ENCODE results near the gene ARMS2. TPM values are rescaled to one million over a fixed set of nuclear protein-coding genes. Genes with fewer than 3 reads are reported as not detected.
A peak's percentile ranks its signal among the peaks of the same experiment; 100 is the strongest.

ARMS2 gene
- total RNA-seq, 2 donors from 2014 or later = not detected

DNA sequence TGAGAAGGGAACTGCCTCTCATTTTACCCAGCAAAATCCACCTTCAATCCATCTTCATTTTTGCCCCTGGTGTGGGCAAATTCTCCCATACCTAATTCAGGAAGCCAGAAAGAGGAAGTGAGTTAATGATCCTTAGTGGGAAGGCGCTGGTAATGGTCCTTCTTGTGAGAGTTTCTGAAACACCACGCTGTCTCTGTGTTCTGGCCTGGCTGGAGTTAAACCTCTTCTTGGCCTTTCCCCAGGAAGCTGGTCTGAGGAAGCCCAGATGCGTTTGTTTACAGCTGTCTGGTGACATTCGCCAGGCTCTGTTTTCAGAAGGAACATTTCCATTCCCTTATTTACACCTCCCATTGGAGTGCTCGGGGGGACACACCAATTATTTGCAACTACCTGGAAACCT is 31.2 kb downstream of the ARMS2 start:
- H3K27me3 Mint-ChIP-seq = peaks cover 8 to 17% of the 10 kb centered on the region in 2 donors
- no peak for ATAC-seq
- H3K36me3 Mint-ChIP-seq = no peaks in the 10 kb centered on the region
- H3K4me3 Mint-ChIP-seq = no peak overlapping the region
- H3K27ac Mint-ChIP-seq = no peak overlapping the region
- no peaks in the 10 kb centered on the region for H3K9me3 Mint-ChIP-seq
- no peaks in the 10 kb centered on the region for H3K4me1 Mint-ChIP-seq (ENCODE audit: low read depth in 2 of 2)
- no peak for DNase-seq (ENCODE audit: low spot score)

DNA sequence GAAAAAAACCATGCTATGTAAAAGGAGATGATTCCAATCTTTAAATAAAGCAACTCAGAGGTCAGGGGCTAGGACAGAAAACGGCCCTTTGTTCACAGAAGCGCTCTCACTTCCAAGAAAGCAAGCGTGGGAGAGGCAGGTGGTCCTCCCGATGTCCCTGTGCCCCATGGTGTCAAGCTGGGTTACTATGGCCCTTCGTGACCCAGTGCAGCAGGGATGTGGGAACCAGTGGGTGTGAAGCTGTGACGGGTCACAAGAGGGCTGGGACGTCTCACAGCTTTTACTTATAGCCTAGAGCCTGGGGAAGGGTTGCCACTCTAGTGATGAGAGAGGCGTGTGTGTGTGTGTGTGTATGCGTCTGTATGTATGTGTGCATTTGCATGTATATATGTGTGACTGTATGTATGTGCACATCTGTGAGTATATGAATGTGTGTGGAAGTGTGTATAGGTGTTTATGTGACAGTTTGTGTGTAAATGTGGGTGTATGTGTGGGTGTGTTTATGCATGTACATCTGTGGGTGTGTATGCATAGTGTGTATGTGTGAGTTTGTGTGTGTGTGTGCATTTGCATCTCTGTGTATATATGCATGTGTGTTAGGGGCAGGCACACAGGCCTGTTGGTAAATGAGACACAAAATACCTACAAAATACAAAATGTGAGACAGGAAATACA is 32.1 kb downstream of the ARMS2 start:
- H3K4me3 Mint-ChIP-seq = no peak overlapping the region
- H3K27ac Mint-ChIP-seq = no peak overlapping the region
- H3K27me3 Mint-ChIP-seq = peaks cover 11 to 15% of the 10 kb centered on the region in 2 donors
- H3K9me3 Mint-ChIP-seq = no peaks in the 10 kb centered on the region
- H3K4me1 Mint-ChIP-seq (ENCODE audit: low read depth in 2 of 2) = no peaks in the 10 kb centered on the region
- DNase-seq (ENCODE audit: low spot score) (no peak), ATAC-seq (no peak)
- H3K36me3 Mint-ChIP-seq = no peaks in the 10 kb centered on the region

DNA sequence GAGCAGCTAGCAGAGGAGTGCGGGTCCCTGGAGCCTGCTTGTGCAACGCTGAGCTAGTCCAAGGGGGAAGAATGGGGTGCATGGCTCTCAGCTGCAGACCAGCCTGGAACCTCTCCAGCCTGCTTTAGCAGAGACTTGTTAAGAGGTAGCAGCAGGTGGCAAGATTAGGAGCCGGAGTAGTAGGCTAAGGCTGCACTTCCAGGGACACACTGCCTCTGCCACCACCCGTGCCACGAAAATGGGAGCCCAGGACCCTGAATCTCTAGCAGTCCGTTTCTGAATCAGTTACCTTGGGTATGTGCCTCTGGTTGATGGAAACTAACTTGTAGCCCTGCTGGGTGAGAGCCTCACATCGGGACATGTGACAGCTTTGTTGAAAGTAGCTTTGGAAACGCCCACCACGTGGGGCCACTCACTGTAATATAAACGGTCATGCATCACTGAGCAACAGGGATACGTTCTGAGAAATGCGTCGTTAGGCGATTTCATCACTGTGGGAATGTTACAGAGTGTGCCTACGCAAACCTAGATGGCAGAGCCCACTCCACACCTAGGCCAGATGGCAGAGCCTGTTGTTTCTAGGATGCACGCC is 32.8 kb downstream of the ARMS2 start:
- Mint-ChIP-seq H3K4me3 (no peak overlapping the region), H3K27ac (no peak overlapping the region), H3K36me3 (no peaks in the 10 kb centered on the region), H3K4me1 (ENCODE audit: low read depth in 2 of 2) (no peaks in the 10 kb centered on the region), H3K27me3 (peaks cover 9 to 11% of the 10 kb centered on the region in 2 donors), H3K9me3 (no peaks in the 10 kb centered on the region)
- DNase-seq (ENCODE audit: low spot score) (no peak), ATAC-seq (no peak)

GRCh38 chr10:122490268-122490667 is 35.8 kb downstream of the ARMS2 start:
- H3K27me3 Mint-ChIP-seq = peaks cover 9 to 10% of the 10 kb centered on the region in 2 donors
- H3K9me3 Mint-ChIP-seq = no peaks in the 10 kb centered on the region
- ATAC-seq (no peak), DNase-seq (ENCODE audit: low spot score) (no peak)
- no peak overlapping the region for H3K4me3 Mint-ChIP-seq
- no peak overlapping the region for H3K27ac Mint-ChIP-seq
- H3K36me3 Mint-ChIP-seq = no peaks in the 10 kb centered on the region
- H3K4me1 Mint-ChIP-seq (ENCODE audit: low read depth in 2 of 2) = no peaks in the 10 kb centered on the region

- H3K4me1 Mint-ChIP-seq (ENCODE audit: low read depth in 2 of 2) = no peaks in the 10 kb centered on the region
- H3K27ac Mint-ChIP-seq = no peak overlapping the region
- no peaks in the 10 kb centered on the region for H3K36me3 Mint-ChIP-seq
- peak; percentile 64 to 89 for ATAC-seq
- H3K9me3 Mint-ChIP-seq = no peaks in the 10 kb centered on the region
- no peak overlapping the region for H3K4me3 Mint-ChIP-seq
- DNase-seq (ENCODE audit: low spot score) = no peak
- H3K27me3 Mint-ChIP-seq = peaks cover 9 to 11% of the 10 kb centered on the region in 2 donors
These were observed 36.6 kb downstream of the ARMS2 start for GRCh38 chr10:122490786-122491680.

DNA sequence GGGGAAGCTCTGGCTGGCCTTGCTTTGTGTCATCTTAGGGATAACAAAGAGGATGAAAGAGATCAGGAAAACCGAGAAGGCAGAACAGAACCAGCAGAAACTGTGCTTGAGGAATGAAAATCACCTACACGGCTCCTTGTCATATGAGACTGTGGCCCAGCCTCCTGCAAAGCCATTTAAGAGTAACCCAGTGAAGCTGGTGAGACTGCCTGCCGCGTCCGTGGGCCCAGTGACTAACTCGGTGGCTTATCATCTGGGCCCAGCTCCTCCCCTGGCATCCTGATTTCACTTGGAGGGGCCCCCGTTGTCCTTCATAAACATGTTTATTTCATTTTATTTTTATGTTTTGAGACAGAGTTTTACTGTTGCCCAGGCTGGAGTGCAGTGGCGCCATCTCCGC is 37.6 kb downstream of the ARMS2 start:
- Mint-ChIP-seq H3K36me3 (no peaks in the 10 kb centered on the region), H3K27me3 (peaks cover 9 to 11% of the 10 kb centered on the region in 2 donors), H3K4me3 (no peak overlapping the region), H3K27ac (no peak overlapping the region), H3K9me3 (no peaks in the 10 kb centered on the region), H3K4me1 (ENCODE audit: low read depth in 2 of 2) (no peaks in the 10 kb centered on the region)
- DNase-seq (ENCODE audit: low spot score) (no peak), ATAC-seq (no peak)

DNA sequence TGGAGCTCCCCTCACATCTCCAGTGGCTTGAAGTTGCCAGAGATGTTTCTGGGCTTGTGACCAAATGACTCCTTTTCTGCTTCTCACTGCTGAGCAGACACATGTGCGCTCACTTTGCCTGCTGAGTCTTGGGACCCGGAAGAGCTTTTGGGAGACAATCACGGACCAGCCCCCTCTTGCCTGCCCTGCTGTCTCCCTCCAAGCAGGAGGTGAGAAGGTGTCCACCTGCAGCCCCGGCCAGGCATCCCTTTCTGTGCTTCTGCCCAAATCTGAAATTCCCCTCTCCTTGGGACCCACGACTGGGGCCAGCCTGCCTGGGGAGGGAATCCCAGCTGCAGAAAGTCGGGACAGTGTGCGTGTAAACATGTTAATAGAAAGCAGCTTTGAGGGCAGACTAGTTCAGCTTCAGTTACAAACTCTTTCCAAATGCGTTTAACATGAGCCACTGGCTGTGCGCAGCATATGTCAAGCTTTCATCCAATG is 38.6 kb downstream of the ARMS2 start:
- H3K4me3 Mint-ChIP-seq = no peak overlapping the region
- no peaks in the 10 kb centered on the region for H3K9me3 Mint-ChIP-seq
- peaks cover 3 to 10% of the 10 kb centered on the region in 2 donors for H3K27me3 Mint-ChIP-seq
- ATAC-seq (no peak), DNase-seq (ENCODE audit: low spot score) (no peak)
- H3K27ac Mint-ChIP-seq = no peak overlapping the region
- H3K4me1 Mint-ChIP-seq (ENCODE audit: low read depth in 2 of 2) = no peaks in the 10 kb centered on the region
- no peaks in the 10 kb centered on the region for H3K36me3 Mint-ChIP-seq

- H3K9me3 Mint-ChIP-seq = no peaks in the 10 kb centered on the region
- H3K4me1 Mint-ChIP-seq (ENCODE audit: low read depth in 2 of 2) = no peaks in the 10 kb centered on the region
- ATAC-seq (no peak), DNase-seq (ENCODE audit: low spot score) (no peak)
- no peak overlapping the region for H3K4me3 Mint-ChIP-seq
- H3K27me3 Mint-ChIP-seq = peaks cover 10 to 14% of the 10 kb centered on the region in 2 donors
- H3K36me3 Mint-ChIP-seq = no peaks in the 10 kb centered on the region
- H3K27ac Mint-ChIP-seq = no peak overlapping the region
These were observed 39.3 kb downstream of the ARMS2 start for GRCh38 chr10:122493761-122494160.

DNA sequence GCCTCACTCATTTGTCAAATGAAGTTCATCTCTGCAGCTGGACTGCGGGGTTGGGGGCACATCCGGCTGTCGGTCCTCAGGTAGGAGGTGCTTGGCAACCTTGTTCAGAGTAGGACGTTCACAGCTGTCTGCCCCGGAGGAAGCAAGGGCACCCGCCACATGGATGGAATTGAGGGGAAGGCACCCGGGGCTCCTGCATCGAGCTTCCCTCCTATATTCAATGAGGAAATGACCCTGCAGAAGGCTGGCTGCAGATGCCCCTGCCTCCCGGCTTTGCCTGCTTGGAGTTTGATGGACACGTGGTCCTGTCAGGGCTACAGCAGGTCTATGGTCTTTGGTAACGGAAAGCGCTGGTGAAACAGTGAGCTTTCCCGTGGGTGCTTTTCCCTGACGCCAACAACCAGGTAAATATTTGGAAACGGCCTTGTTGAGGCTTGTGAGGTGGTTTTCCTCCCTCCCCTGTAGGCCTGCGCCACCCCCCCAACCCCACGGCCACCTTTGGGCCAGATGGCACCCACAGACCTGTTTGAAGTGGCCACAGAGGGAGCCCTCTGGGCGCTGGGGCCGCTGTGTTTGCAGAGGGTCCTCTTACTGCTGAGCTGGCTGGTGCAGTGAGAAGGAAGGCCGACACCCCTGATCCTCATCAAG is 39.8 kb downstream of the ARMS2 start:
- Mint-ChIP-seq H3K4me3 (no peak overlapping the region), H3K27me3 (peaks cover 14% of the 10 kb centered on the region in 2 donors), H3K4me1 (ENCODE audit: low read depth in 2 of 2) (no peaks in the 10 kb centered on the region), H3K36me3 (no peaks in the 10 kb centered on the region), H3K9me3 (no peaks in the 10 kb centered on the region), H3K27ac (no peak overlapping the region)
- no peak for ATAC-seq
- DNase-seq (ENCODE audit: low spot score) = no peak

GRCh38 chr10:122494833-122495232 is 40.4 kb downstream of the ARMS2 start:
- Mint-ChIP-seq H3K27me3 (peaks cover 14% of the 10 kb centered on the region in 2 donors), H3K4me3 (no peak overlapping the region), H3K9me3 (no peaks in the 10 kb centered on the region), H3K36me3 (no peaks in the 10 kb centered on the region), H3K27ac (no peak overlapping the region), H3K4me1 (ENCODE audit: low read depth in 2 of 2) (no peaks in the 10 kb centered on the region)
- no peak for ATAC-seq
- DNase-seq (ENCODE audit: low spot score) = no peak

DNA sequence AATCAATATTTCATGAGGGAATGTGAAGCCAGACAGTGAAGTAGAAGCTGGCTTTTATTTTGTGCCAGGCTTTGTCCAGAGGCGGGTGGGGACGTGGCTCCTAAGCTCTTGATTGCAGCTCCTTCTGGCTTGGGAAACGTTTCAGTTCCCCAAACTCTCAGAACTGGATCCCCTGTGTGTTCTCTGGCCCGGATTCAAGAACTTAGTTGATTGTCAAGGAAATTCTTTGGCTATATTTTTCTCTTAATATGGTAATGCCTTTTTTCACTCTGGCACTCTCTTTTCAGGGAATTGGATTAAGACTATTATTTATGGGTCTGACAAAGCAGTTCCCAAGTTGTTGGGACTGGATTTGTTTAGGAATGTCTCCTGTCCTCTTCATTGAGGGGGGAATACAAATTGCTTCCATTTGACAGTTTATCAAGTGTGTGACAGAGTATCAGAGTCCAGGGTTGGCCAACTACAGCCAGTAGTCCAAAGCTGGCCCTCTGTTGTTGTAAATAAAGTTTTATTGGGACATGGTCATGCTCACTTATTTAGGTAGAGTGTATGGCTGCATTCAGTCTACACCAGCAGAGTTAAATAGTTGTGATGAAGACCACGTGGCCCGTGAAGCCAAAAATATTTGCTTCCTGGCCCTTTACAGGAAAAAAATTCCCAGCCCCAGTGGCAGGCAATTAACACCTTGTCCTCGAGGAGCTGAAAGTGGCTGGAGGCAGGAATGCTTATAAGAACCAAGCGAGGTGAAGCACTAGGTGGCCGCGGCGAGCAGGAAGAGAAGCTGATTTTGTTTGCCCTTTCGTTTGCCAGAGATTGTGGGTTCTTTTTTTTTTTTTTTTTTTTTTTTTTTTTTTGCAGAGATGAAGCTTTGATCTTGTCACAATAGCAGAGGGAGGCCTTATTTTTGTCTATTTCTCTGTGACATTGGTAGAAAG is 41.2 kb downstream of the ARMS2 start:
- Mint-ChIP-seq H3K4me3 (no peak overlapping the region), H3K27me3 (peaks cover 13 to 14% of the 10 kb centered on the region in 2 donors), H3K4me1 (ENCODE audit: low read depth in 2 of 2) (no peaks in the 10 kb centered on the region), H3K27ac (no peak overlapping the region), H3K36me3 (no peaks in the 10 kb centered on the region), H3K9me3 (no peaks in the 10 kb centered on the region)
- DNase-seq (ENCODE audit: low spot score) (no peak), ATAC-seq (no peak)

- H3K4me1 Mint-ChIP-seq (ENCODE audit: low read depth in 2 of 2) = no peaks in the 10 kb centered on the region
- no peak for DNase-seq (ENCODE audit: low spot score)
- no peaks in the 10 kb centered on the region for H3K9me3 Mint-ChIP-seq
- no peak overlapping the region for H3K4me3 Mint-ChIP-seq
- no peak overlapping the region for H3K27ac Mint-ChIP-seq
- H3K27me3 Mint-ChIP-seq = peaks cover 13 to 14% of the 10 kb centered on the region in 2 donors
- H3K36me3 Mint-ChIP-seq = no peaks in the 10 kb centered on the region
- ATAC-seq = no peak
These were observed 42.8 kb downstream of the ARMS2 start for GRCh38 chr10:122497241-122497640.

GRCh38 chr10:122498521-122498920 is 44.1 kb downstream of the ARMS2 start:
- H3K27me3 Mint-ChIP-seq = peaks cover 13 to 14% of the 10 kb centered on the region in 2 donors
- no peaks in the 10 kb centered on the region for H3K4me1 Mint-ChIP-seq (ENCODE audit: low read depth in 2 of 2)
- H3K9me3 Mint-ChIP-seq = no peaks in the 10 kb centered on the region
- DNase-seq (ENCODE audit: low spot score) (no peak), ATAC-seq (no peak)
- no peaks in the 10 kb centered on the region for H3K36me3 Mint-ChIP-seq
- no peak overlapping the region for H3K27ac Mint-ChIP-seq
- H3K4me3 Mint-ChIP-seq = no peak overlapping the region
